Measurements from ENCODE around the gene GRIFIN.

Gene GRIFIN

GRCh38 chr7:2521341-2521745, 45.1 kb upstream of the GRIFIN start:
- no peak for DNase-seq (ENCODE audit: low read depth in 2 of 2)
- H3K4me3 ChIP-seq (replicated peaks in 1 of 2; ENCODE audit: low read depth in 2 of 2, low read length in 2 of 2), result peak overlapping the region; percentile 49 to 54
- TF ChIP-seq, protein P1, sequence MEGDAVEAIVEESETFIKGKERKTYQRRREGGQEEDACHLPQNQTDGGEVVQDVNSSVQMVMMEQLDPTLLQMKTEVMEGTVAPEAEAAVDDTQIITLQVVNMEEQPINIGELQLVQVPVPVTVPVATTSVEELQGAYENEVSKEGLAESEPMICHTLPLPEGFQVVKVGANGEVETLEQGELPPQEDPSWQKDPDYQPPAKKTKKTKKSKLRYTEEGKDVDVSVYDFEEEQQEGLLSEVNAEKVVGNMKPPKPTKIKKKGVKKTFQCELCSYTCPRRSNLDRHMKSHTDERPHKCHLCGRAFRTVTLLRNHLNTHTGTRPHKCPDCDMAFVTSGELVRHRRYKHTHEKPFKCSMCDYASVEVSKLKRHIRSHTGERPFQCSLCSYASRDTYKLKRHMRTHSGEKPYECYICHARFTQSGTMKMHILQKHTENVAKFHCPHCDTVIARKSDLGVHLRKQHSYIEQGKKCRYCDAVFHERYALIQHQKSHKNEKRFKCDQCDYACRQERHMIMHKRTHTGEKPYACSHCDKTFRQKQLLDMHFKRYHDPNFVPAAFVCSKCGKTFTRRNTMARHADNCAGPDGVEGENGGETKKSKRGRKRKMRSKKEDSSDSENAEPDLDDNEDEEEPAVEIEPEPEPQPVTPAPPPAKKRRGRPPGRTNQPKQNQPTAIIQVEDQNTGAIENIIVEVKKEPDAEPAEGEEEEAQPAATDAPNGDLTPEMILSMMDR (IDR thresholded peaks at IDR 0.05; ENCODE audit: low read depth, low read length), result no peak

DNA sequence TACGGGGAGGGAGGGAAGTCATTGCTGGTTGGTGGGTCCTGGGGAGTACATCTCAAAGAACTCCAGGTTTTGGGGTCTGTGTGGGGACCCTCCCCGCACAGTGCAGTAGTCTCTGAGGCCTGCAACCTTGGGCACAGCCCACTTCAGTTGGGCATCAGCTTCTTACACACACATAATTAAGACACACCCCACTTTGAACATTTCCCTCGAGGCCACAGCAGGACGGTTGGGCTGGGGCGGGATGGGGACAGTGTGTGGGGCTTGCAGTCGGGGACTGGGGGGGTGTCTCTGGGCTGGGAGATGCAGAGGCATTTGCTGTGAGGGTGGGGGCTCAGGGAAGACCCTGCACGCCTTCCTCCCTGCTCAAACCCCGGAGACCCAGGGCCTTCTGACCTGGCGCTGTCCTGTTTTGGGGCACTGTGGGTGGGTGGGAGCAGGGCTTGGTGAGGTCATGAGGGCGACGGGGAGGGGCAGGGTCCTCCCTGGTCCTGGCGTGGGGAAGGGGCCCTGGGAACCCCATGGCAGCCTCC, 44.6 kb upstream of the GRIFIN start:
- DNase-seq (ENCODE audit: low read depth in 2 of 2), result peak in 1 of 2 donors; percentile 34
- peak overlapping the region; percentile 49 to 54 for H3K4me3 ChIP-seq (replicated peaks in 1 of 2; ENCODE audit: low read depth in 2 of 2, low read length in 2 of 2)
- TF ChIP-seq, protein P1 (IDR thresholded peaks at IDR 0.05; ENCODE audit: low read depth, low read length), result no peak

GRCh38 chr7:2520131-2520760, 44.0 kb upstream of the GRIFIN start:
- H3K4me3 ChIP-seq (replicated peaks in 1 of 2; ENCODE audit: low read depth in 2 of 2, low read length in 2 of 2), result peak overlapping the region; percentile 49 to 54
- no peak for DNase-seq (ENCODE audit: low read depth in 2 of 2)
- TF ChIP-seq, protein P1 (IDR thresholded peaks at IDR 0.05; ENCODE audit: low read depth, low read length), result no peak

GRCh38 chr7:2519119-2519930, 43.1 kb upstream of the GRIFIN start, which contains the start of gene LFNG:
TSS of gene LFNG (plus strand) at chr7:2519774. CDS start at chr7:2519862, 88 bp downstream.
- peak within 1 kb of the TSS; percentile 49 to 54 for H3K4me3 ChIP-seq (replicated peaks in 1 of 2; ENCODE audit: low read depth in 2 of 2, low read length in 2 of 2)
- peak; percentile 84 to 90 for DNase-seq (ENCODE audit: low read depth in 2 of 2)
- TF ChIP-seq, protein P1 (IDR thresholded peaks at IDR 0.05; ENCODE audit: low read depth, low read length), result no peak

DNA sequence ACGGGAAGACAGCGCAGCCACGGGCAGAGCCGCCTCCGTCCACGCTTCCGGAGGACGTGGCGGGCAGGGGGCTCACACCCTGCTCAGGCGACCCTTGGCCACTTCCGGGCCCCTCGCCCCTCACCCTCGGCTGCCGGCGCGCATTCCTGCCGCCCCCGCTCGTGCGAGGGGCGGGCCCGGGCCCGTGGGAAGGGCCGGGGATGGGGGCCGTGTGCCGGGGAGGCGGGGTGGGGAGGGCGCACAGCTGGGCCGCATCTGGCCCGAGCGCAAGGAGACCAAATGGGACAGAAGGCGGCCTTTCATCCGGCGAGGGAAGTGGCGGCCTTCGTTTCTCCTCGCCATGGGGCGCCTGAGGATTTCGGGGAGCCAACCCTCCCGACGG, 42.5 kb upstream of the GRIFIN start:
- H3K4me3 ChIP-seq (replicated peaks in 1 of 2; ENCODE audit: low read depth in 2 of 2, low read length in 2 of 2), result peak overlapping the region in 1 of 2 donors; percentile 25
- no peak for DNase-seq (ENCODE audit: low read depth in 2 of 2)
- TF ChIP-seq, protein P1 (IDR thresholded peaks at IDR 0.05; ENCODE audit: low read depth, low read length), result no peak

- TF ChIP-seq, protein P1 (IDR thresholded peaks at IDR 0.05; ENCODE audit: low read depth, low read length), result no peak
- no peak for DNase-seq (ENCODE audit: low read depth in 2 of 2)
- no peak overlapping the region for H3K4me3 ChIP-seq (replicated peaks in 1 of 2; ENCODE audit: low read depth in 2 of 2, low read length in 2 of 2)
Measured at GRCh38 chr7:2517678-2518507, 41.7 kb upstream of the GRIFIN start.

All from cardiac fibroblast (primary cell).